Panc1 (cell line): ENCODE data around the gene KRT85. TPM values are rescaled to one million over a fixed set of nuclear protein-coding genes. Genes with fewer than 3 reads are reported as not detected.
"Not testable (repeated sequence)": the region's sequence is repeated elsewhere in the genome, so short reads cannot be mapped to it uniquely, and the experiment has no call there.

Experiments
- ATAC-seq: fragments of 200-7000 bp; cut with Tn5 transposase; 2 replicates; pipeline ENCODE4 v1.9.1; 2020; ENCODE audit warnings: mild to moderate bottlenecking, moderate library complexity
- BruUV-seq: library from RNA; stranded (reverse); fragments of 400-500 nt; replicated peaks from 2 replicates; lab custom pipeline; 2021; lab: Mats Ljungman, UMichigan
- CTCF ChIA-PET: fragments of 300-600 bp; sonication (Branson Sonifier 250); formaldehyde crosslinking; loops from one replicate; lab custom pipeline; 2022; ENCODE audit warnings: antibody characterized with exemption; lab: Charles Lee
- POLR2A ChIA-PET: fragments of 300-600 bp; sonication (Branson Sonifier 250); formaldehyde crosslinking; loops from one replicate; lab custom pipeline; 2022; ENCODE audit warnings: antibody characterized with exemption; lab: Charles Lee
- DNase-seq: peaks from one replicate; pipeline ENCODE4 v3.0.0-alpha.2; 2010; ENCODE audit warnings: low read depth, low spot score
- H3K27ac ChIP-seq: 2 replicates; pipeline ENCODE4 v1.5.1; 2011; ENCODE audit warnings: mild to moderate bottlenecking, low read length, inconsistent platforms
- H3K27me3 ChIP-seq: fragments of 200-500 bp; sonication (Bioruptor generic); 2 replicates; pipeline ENCODE4 v1.6.0; 2014; ENCODE audit warnings: low read length, inconsistent platforms; ENCODE audit not compliant: control insufficient read depth, insufficient read depth
- H3K36me3 ChIP-seq: fragments of 200-500 bp; sonication (Bioruptor generic); 2 replicates; pipeline ENCODE4 v1.5.1; 2014; ENCODE audit warnings: inconsistent platforms, mild to moderate bottlenecking, low read length, moderate library complexity; ENCODE audit not compliant: control insufficient read depth, insufficient read depth
- H3K4me1 ChIP-seq: 2 replicates; pipeline ENCODE4 v1.5.1; 2011; ENCODE audit warnings: inconsistent platforms, mild to moderate bottlenecking, low read length, moderate library complexity; ENCODE audit not compliant: control insufficient read depth, insufficient read depth
- H3K4me3 ChIP-seq, 2 experiments: 2 replicates each; pipeline ENCODE4 v1.5.1; 2011 to 2012; ENCODE audit warnings: low read depth in 2 of 2, low read length in 2 of 2, mild to moderate bottlenecking in 2 of 2, inconsistent platforms in 1 of 2, moderate library complexity in 1 of 2
- H3K9me3 ChIP-seq: fragments of 200-500 bp; sonication (Bioruptor generic); 2 replicates; pipeline ENCODE4 v1.5.1; 2014; ENCODE audit warnings: low read depth, mild to moderate bottlenecking, inconsistent platforms, low read length, moderate library complexity; ENCODE audit not compliant: control insufficient read depth, insufficient read depth
- POLR2AphosphoS5 ChIP-seq: IDR thresholded peaks from 2 replicates; pipeline ENCODE4 v1.6.1; 2012; ENCODE audit warnings: mild to moderate bottlenecking, low read depth, low read length, moderate library complexity
- SIN3A ChIP-seq: IDR thresholded peaks from 2 replicates; pipeline ENCODE4 v1.6.1; 2012; ENCODE audit warnings: low read depth, mild to moderate bottlenecking, low read length, moderate library complexity, borderline replicate concordance; ENCODE audit not compliant: insufficient read depth
- TCF7L2 ChIP-seq: IDR thresholded peaks from 2 replicates; pipeline ENCODE4 v1.6.1; 2011; ENCODE audit warnings: mild to moderate bottlenecking, low read depth, low read length, inconsistent platforms
- in situ Hi-C: cut with HindIII; loops from 2 replicates; pipeline ENCODE4 v1.10.0; 2016; ENCODE audit warnings: low sequenced_read_pairs, low pct_unique_long_range_greater_than_20kb
- intact Hi-C: fragments of 100-400 bp; cut with micrococcal nuclease; formaldehyde crosslinking; loops from one replicate; pipeline ENCODE4 v1.10.0; 2022; ENCODE audit not compliant: unreplicated experiment
- total RNA-seq: library from RNA; stranded (reverse); gene quantifications from one replicate; pipeline ENCODE4 v1.2.1, GENCODE V29; 2021; ENCODE audit not compliant: unreplicated experiment
- TF ChIP-seq, protein P1 (sequence below), 2 experiments: IDR thresholded peaks; 2 replicates each; pipeline ENCODE4 v1.6.1; 2011 to 2012; ENCODE audit warnings: low read depth in 2 of 2, control low read depth in 1 of 2, low read length in 1 of 2, mild to moderate bottlenecking in 1 of 2, moderate library complexity in 1 of 2; ENCODE audit not compliant: insufficient read depth in 1 of 2
- TF ChIP-seq, protein P2 (sequence below): fragments of 450-650 bp; IDR thresholded peaks from 2 replicates; pipeline ENCODE4 v1.5.1; 2017; ENCODE audit warnings: mild to moderate bottlenecking

The KRT85 gene
- total RNA-seq, 1 experiment from 2014 or later: not detected

DNA sequence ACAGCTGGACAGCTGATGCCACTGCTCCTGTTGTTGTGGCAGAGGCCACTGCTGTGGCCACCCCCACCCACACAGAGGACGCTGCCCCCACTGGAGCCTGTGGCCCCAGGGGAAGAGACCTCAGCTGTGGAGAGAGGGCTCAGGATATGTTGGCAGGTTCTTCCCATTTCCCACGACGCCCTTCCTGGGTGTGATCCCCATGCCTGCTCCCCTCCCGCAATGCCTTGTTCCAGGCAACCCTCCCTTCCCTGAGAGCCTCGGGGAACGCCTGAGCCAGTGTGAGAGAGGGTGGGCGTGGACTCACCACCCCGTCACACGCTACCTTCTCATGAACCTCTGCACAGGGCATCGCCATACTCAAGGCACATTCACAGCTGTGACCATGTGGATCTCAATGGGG lies 44.5 kb upstream of the KRT85 start:
- POLR2A ChIA-PET: no interaction called here
- ATAC-seq: no peak
- Histone ChIP-seq H3K9me3 (no peaks in the 10 kb centered on the region), H3K27ac (no peak overlapping the region), H3K4me3 (no peak overlapping the region), H3K36me3 (no peaks in the 10 kb centered on the region), H3K27me3 (no peaks in the 10 kb centered on the region), H3K4me1 (no peaks in the 10 kb centered on the region)
- intact Hi-C loops (no loop called here), in situ Hi-C loops (no loop called here)
- CTCF ChIA-PET: no interaction called here
- no peak for DNase-seq
- TF ChIP-seq, protein P1, sequence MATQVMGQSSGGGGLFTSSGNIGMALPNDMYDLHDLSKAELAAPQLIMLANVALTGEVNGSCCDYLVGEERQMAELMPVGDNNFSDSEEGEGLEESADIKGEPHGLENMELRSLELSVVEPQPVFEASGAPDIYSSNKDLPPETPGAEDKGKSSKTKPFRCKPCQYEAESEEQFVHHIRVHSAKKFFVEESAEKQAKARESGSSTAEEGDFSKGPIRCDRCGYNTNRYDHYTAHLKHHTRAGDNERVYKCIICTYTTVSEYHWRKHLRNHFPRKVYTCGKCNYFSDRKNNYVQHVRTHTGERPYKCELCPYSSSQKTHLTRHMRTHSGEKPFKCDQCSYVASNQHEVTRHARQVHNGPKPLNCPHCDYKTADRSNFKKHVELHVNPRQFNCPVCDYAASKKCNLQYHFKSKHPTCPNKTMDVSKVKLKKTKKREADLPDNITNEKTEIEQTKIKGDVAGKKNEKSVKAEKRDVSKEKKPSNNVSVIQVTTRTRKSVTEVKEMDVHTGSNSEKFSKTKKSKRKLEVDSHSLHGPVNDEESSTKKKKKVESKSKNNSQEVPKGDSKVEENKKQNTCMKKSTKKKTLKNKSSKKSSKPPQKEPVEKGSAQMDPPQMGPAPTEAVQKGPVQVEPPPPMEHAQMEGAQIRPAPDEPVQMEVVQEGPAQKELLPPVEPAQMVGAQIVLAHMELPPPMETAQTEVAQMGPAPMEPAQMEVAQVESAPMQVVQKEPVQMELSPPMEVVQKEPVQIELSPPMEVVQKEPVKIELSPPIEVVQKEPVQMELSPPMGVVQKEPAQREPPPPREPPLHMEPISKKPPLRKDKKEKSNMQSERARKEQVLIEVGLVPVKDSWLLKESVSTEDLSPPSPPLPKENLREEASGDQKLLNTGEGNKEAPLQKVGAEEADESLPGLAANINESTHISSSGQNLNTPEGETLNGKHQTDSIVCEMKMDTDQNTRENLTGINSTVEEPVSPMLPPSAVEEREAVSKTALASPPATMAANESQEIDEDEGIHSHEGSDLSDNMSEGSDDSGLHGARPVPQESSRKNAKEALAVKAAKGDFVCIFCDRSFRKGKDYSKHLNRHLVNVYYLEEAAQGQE (IDR thresholded peaks at IDR 0.05; ENCODE audit: insufficient read depth in 1 of 2, low read depth in 2 of 2, low read length in 1 of 2): no peak
- no peak for TF ChIP-seq TCF7L2
- TF ChIP-seq, protein P2, sequence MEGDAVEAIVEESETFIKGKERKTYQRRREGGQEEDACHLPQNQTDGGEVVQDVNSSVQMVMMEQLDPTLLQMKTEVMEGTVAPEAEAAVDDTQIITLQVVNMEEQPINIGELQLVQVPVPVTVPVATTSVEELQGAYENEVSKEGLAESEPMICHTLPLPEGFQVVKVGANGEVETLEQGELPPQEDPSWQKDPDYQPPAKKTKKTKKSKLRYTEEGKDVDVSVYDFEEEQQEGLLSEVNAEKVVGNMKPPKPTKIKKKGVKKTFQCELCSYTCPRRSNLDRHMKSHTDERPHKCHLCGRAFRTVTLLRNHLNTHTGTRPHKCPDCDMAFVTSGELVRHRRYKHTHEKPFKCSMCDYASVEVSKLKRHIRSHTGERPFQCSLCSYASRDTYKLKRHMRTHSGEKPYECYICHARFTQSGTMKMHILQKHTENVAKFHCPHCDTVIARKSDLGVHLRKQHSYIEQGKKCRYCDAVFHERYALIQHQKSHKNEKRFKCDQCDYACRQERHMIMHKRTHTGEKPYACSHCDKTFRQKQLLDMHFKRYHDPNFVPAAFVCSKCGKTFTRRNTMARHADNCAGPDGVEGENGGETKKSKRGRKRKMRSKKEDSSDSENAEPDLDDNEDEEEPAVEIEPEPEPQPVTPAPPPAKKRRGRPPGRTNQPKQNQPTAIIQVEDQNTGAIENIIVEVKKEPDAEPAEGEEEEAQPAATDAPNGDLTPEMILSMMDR: no peak
- TF ChIP-seq POLR2AphosphoS5: no peak
- TF ChIP-seq SIN3A: no peak
- BruUV-seq: no TSS peak

DNA sequence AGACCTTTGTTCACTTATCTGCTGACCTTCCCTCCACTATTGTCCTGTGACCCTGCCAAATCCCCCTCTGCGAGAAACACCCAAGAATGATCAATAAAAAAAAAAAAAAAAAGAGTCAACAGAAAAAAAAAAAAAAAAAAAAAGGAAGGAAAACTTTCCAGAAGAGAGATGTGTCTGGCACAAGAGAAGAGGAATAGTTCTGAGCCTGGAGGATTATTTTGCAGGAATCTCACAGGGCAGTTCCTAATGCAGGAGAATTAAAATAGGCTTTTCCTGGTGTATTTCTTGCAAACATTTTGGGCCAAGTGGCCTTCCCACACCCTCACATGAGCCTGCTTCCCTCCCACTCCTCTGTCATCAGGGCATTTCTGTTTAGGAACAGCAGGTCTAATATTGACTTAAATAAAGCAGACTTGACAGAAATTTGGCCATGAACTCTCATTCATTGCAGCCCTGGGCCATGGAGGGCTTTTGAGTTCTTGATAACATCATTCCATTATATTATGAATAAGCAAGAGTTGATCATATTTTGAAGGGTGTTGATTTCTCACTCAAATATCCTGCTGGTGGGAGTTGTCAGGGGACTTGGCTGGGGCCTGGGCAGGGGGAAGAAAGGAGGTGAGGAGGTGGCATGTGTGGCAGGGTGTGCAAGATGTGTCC lies 43.4 kb upstream of the KRT85 start:
- BruUV-seq, H3K4me3 ChIP-seq, POLR2A ChIA-PET, ATAC-seq, in situ Hi-C loops, H3K27me3 ChIP-seq, intact Hi-C loops, H3K9me3 ChIP-seq, H3K4me1 ChIP-seq, DNase-seq, CTCF ChIA-PET, H3K36me3 ChIP-seq, H3K27ac ChIP-seq: not testable (repeated sequence)

DNA sequence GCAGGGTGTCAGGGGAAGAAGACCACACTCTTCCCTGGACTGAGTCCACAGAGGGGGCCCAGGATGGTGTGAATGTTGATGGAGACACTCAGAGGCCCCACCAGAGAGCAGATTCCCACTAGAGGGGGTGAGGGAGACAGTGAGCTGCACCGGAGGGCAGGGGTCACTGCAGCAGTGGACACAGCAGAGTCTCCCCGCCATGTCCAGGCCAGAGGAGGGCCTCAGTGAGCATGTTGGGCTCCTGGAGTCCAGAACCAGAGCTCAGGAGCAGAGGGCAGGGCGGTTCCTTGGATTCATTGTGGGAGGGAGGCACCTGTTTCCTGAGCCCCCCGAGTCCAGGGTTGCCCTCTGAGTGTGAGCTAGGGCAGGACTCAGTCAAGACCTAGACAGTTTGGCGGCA lies 40.6 kb upstream of the KRT85 start:
- no peak overlapping the region for H3K4me3 ChIP-seq
- H3K27ac ChIP-seq: no peak overlapping the region
- H3K27me3 ChIP-seq: no peaks in the 10 kb centered on the region
- no peak for TF ChIP-seq TCF7L2
- TF ChIP-seq, protein P2: no peak; the same call in 1 of the 2 replicates
- TF ChIP-seq, protein P1 (IDR thresholded peaks at IDR 0.05; ENCODE audit: insufficient read depth in 1 of 2, low read depth in 2 of 2, low read length in 1 of 2): no peak
- no peak for TF ChIP-seq POLR2AphosphoS5
- intact Hi-C loops: no loop called here
- no TSS peak for BruUV-seq
- ChIA-PET CTCF (interaction anchor here (0.7 kb wide), 1 partner anchor 16 kb away, joined by 4 read pairs; no protein-coding TSS in a partner anchor), POLR2A (no interaction called here)
- no peaks in the 10 kb centered on the region for H3K36me3 ChIP-seq
- in situ Hi-C loops: no loop called here
- DNase-seq (no peak), ATAC-seq (no peak)
- H3K4me1 ChIP-seq: no peaks in the 10 kb centered on the region
- no peaks in the 10 kb centered on the region for H3K9me3 ChIP-seq
